Measurements from ENCODE around the gene C14orf119.

- TF ChIP-seq CTCF (IDR thresholded peaks at IDR 0.05; ENCODE audit: low read length) (no peak), EZH2 (IDR thresholded peaks at IDR 0.05; ENCODE audit: borderline replicate concordance, low read length) (no peak)
Measured at GRCh38 chr14:23114120-23114458, 18.8 kb downstream of the C14orf119 start.
